HepG2 (cell line): ENCODE measurements around the gene PPP1R13L. TPM values are rescaled to one million over a fixed set of nuclear protein-coding genes. Genes with fewer than 3 reads are reported as not detected.

Source experiments
- ATAC-seq: fragments of 200-7000 bp; cut with Tn5 transposase; 3 replicates; pipeline ENCODE4 v1.9.1; 2020; ENCODE audit warnings: mild to moderate bottlenecking, moderate library complexity
- BruUV-seq: library from RNA; stranded (reverse); fragments of 400-500 nt; replicated peaks from 2 replicates; lab custom pipeline; 2021; lab: Mats Ljungman, UMichigan
- CTCF ChIA-PET: fragments of 300-600 bp; formaldehyde crosslinking; extraction: SDS; loops from one replicate; lab custom pipeline; 2021; ENCODE audit warnings: low total read pairs, inconsistent platforms, low intra/inter-chr PET ratio; lab: Yijun Ruan, JAX
- POLR2A ChIA-PET: fragments of 350-600 bp; sonication (Branson Sonifier 250); formaldehyde crosslinking; loops from one replicate; lab custom pipeline; 2020; ENCODE audit warnings: antibody characterized with exemption, inconsistent platforms; lab: Yijun Ruan, JAX
- DNase-seq: peaks from one replicate; pipeline ENCODE4 v3.0.0-alpha.2; 2015; ENCODE audit warnings: low spot score
- FAIRE-seq: peaks from 3 replicates; lab custom pipeline; 2011; peaks lifted over from hg19 to GRCh38; lab: Jason Lieb, UNC
- H2AFZ ChIP-seq: one replicate; pipeline ENCODE4 v1.6.1; 2011; ENCODE audit warnings: low read length, inconsistent platforms
- H3K27ac ChIP-seq: fragments of 300-600 bp; 3 replicates; pipeline ENCODE4 v1.8.0; 2011; ENCODE audit warnings: mixed run types, mild to moderate bottlenecking, mixed read lengths, low read length, inconsistent platforms; ENCODE audit not compliant: insufficient read depth; ENCODE audit errors: extremely low read length
- H3K27me3 ChIP-seq, 2 experiments: fragments of 200-600 bp in 1 of 2; 2 replicates in 1 of 2; 3 replicates in 1 of 2; pipeline versions ENCODE4 v1.6.0 to v1.8.0; 2011; ENCODE audit warnings: low read length in 2 of 2, mild to moderate bottlenecking in 2 of 2, moderate library complexity in 2 of 2, inconsistent platforms in 1 of 2; ENCODE audit not compliant: insufficient read depth in 2 of 2, control insufficient read depth in 1 of 2
- H3K36me3 ChIP-seq, 2 experiments: fragments of 200-600 bp in 1 of 2; replicated peaks in 1 of 2; 2 replicates in 1 of 2; 3 replicates in 1 of 2; pipeline versions ENCODE4 v1.5.1 to v1.8.0; 2011; ENCODE audit warnings: low read length in 2 of 2, inconsistent platforms in 1 of 2; ENCODE audit not compliant: insufficient read depth in 2 of 2, control insufficient read depth in 1 of 2
- H3K4me1 ChIP-seq: 2 replicates; pipeline ENCODE4 v1.5.1; 2012; ENCODE audit warnings: low read length, inconsistent platforms; ENCODE audit not compliant: insufficient read depth
- H3K4me2 ChIP-seq: 2 replicates; pipeline ENCODE4 v1.6.0; 2011; ENCODE audit warnings: low read depth, low read length, inconsistent platforms
- H3K4me3 ChIP-seq, 3 experiments: fragments of 200-600 bp in 1 of 3; sonication (generic), shearing (Covaris generic) in 1 of 3; replicated peaks in 1 of 3; 2 replicates each; pipeline ENCODE4 v1.5.1; 2011 to 2016; ENCODE audit warnings: low read length in 3 of 3, inconsistent platforms in 2 of 3, low read depth in 2 of 3, mild to moderate bottlenecking in 2 of 3, control low read depth in 1 of 3, mixed read lengths in 1 of 3; ENCODE audit not compliant: insufficient read depth in 1 of 3
- H3K79me2 ChIP-seq: one replicate; pipeline ENCODE4 v1.6.1; 2011; ENCODE audit warnings: low read length, inconsistent platforms; ENCODE audit not compliant: insufficient read depth
- H3K9ac ChIP-seq: 2 replicates; pipeline ENCODE4 v1.6.0; 2011; ENCODE audit warnings: mild to moderate bottlenecking, low read depth, low read length, inconsistent platforms; ENCODE audit not compliant: insufficient read depth
- H3K9me3 ChIP-seq: 2 replicates; pipeline ENCODE4 v1.5.1; 2012; ENCODE audit warnings: mild to moderate bottlenecking, low read length
- H4K20me1 ChIP-seq: 2 replicates; pipeline ENCODE4 v1.6.0; 2011; ENCODE audit warnings: inconsistent platforms, mild to moderate bottlenecking, low read length, moderate library complexity; ENCODE audit not compliant: insufficient read depth
- ARID4A ChIP-seq: sonication (generic); formaldehyde crosslinking; IDR thresholded peaks from 2 replicates; pipeline ENCODE4 v1.5.0; 2020; ENCODE audit warnings: mild to moderate bottlenecking, missing genetic modification reagents, borderline replicate concordance
- CHD4 ChIP-seq: fragments of 200-600 bp; sonication (generic); IDR thresholded peaks from 2 replicates; pipeline ENCODE4 v1.7.0; 2017; ENCODE audit warnings: mild to moderate bottlenecking, low read length, borderline replicate concordance
- KLF13 ChIP-seq: sonication (generic); formaldehyde crosslinking; IDR thresholded peaks from 2 replicates; pipeline ENCODE4 v1.4.0; 2020; ENCODE audit warnings: mild to moderate bottlenecking, missing genetic modification reagents
- KMT2B ChIP-seq: IDR thresholded peaks from 2 replicates; pipeline ENCODE4 v1.6.1; 2016; ENCODE audit warnings: missing genetic modification reagents, missing compliant biosample characterization
- SP1 ChIP-seq, 2 experiments: fragments of 450-650 bp in 1 of 2; sonication (generic) in 1 of 2; formaldehyde crosslinking in 1 of 2; IDR thresholded peaks; 2 replicates each; pipeline versions ENCODE4 v1.4.0 to v1.6.1; 2016 to 2020; ENCODE audit warnings: missing genetic modification reagents in 1 of 2
- ZBTB34 ChIP-seq: sonication (generic); formaldehyde crosslinking; IDR thresholded peaks from 2 replicates; pipeline ENCODE4 v1.8.0; 2022; ENCODE audit warnings: mild to moderate bottlenecking, missing genetic modification reagents
- ZNF326 ChIP-seq: sonication (generic); formaldehyde crosslinking; IDR thresholded peaks from 2 replicates; pipeline ENCODE4 v1.4.0; 2020; ENCODE audit warnings: missing genetic modification reagents, borderline replicate concordance
- ZNF577 ChIP-seq: sonication (generic); formaldehyde crosslinking; IDR thresholded peaks from 2 replicates; pipeline ENCODE4 v1.4.0; 2020; ENCODE audit warnings: mild to moderate bottlenecking, low read depth, missing genetic modification reagents, borderline replicate concordance
- WGBS: methylation state at CpG from one replicate; pipeline ENCODE4 v1.1.6; 2017; ENCODE audit warnings: low lambda C conversion rate; 5-methylcytosine and 5-hydroxymethylcytosine counted together
- in situ Hi-C: cut with HindIII; loops from 2 replicates; pipeline ENCODE4 v1.10.0; 2017; ENCODE audit warnings: low pct_unique_long_range_greater_than_20kb; ENCODE audit not compliant: extremely low pct_ligation_motif_present
- intact Hi-C: fragments of 100-400 bp; cut with micrococcal nuclease; formaldehyde crosslinking; loops from one replicate; pipeline ENCODE4 v1.10.0; 2022; ENCODE audit not compliant: unreplicated experiment
- polyA plus RNA-seq, 8 experiments: library from polyadenylated mRNA; depleted of rRNA in 3 of 8; stranded (reverse) in 7 of 8; unstranded in 1 of 8; fragments of >200 nt; fragmentation: Illumina TruSeq in 4 of 8; extraction: Trizol in 4 of 8; gene quantifications; 2 replicates each; pipeline versions ENCODE4 v1.2.1 to v1.2.3, GENCODE V29; 2011 to 2016; ENCODE audit warnings: low read depth in 4 of 8, missing spikeins in 1 of 8, mixed read lengths in 1 of 8; ENCODE audit not compliant: insufficient read depth in 1 of 8
- total RNA-seq, 5 experiments: library from RNA; depleted of rRNA; stranded (reverse); fragments of >200 nt; fragmentation: Illumina TruSeq; extraction: Trizol; gene quantifications; 2 replicates each; pipeline ENCODE4 v1.2.3, GENCODE V29; 2016; ENCODE audit warnings: low read depth in 1 of 5

PPP1R13L gene
- total and polyA plus RNA-seq, 2 of the 13 experiments (the other 11 are each of a cell fraction or from before 2014, with no cell fraction given) = 1.3 to 6.6 TPM

- H3K27me3 ChIP-seq = no peaks in the 10 kb centered on the region
- no peaks in the 10 kb centered on the region for H3K79me2 ChIP-seq
- in situ Hi-C loops = no loop called here
- no peak for TF ChIP-seq ZNF326
- TF ChIP-seq KLF13 (CRISPR knock-in tag) = no peak
- TF ChIP-seq ZNF577 (CRISPR knock-in tag) = no peak
- no peak for TF ChIP-seq ZBTB34
- TF ChIP-seq ARID4A (CRISPR knock-in tag) = no peak
- TF ChIP-seq CHD4 = no peak
- TF ChIP-seq KMT2B (CRISPR knock-in tag) = no peak
- TF ChIP-seq SP1 (IDR thresholded peaks at IDR 0.05) = no peak
- no peak for TF ChIP-seq SP1 (CRISPR knock-in tag; IDR thresholded peaks at IDR 0.05)
- ATAC-seq = no peak
- no peak overlapping the region for H3K4me2 ChIP-seq
- no peaks in the 10 kb centered on the region for H3K9me3 ChIP-seq
- H3K9ac ChIP-seq = no peak overlapping the region
- POLR2A ChIA-PET = no interaction called here
- CTCF ChIA-PET = no interaction called here
- intact Hi-C loops = no loop called here
- H3K36me3 ChIP-seq = peaks cover 8 to 16% of the 10 kb centered on the region in 2 experiments; a peak in 3 of 5 replicates
- no TSS peak for BruUV-seq
- no peak overlapping the region for H3K4me3 ChIP-seq
- H3K27ac ChIP-seq = no peak overlapping the region
- H2AFZ ChIP-seq = no peak overlapping the region
- no peak for DNase-seq
- 98% methylated on average over 8 of the region's 8 CpGs for WGBS
- no peak for FAIRE-seq
- no peaks in the 10 kb centered on the region for H3K4me1 ChIP-seq
- no peaks in the 10 kb centered on the region for H4K20me1 ChIP-seq
Observed at GRCh38 chr19:45414468-45414867, 9.6 kb upstream of the PPP1R13L start.
